Measurements from ENCODE around the gene KDM8. TPM values are rescaled to one million over a fixed set of nuclear protein-coding genes. Genes with fewer than 3 reads are reported as not detected.

KDM8 gene
- total and polyA plus RNA-seq, 9 of the 15 experiments (the other 6 are each of a cell fraction or from before 2014, with no cell fraction given): 0.61 to 9.1 (median 5.4) TPM

DNA sequence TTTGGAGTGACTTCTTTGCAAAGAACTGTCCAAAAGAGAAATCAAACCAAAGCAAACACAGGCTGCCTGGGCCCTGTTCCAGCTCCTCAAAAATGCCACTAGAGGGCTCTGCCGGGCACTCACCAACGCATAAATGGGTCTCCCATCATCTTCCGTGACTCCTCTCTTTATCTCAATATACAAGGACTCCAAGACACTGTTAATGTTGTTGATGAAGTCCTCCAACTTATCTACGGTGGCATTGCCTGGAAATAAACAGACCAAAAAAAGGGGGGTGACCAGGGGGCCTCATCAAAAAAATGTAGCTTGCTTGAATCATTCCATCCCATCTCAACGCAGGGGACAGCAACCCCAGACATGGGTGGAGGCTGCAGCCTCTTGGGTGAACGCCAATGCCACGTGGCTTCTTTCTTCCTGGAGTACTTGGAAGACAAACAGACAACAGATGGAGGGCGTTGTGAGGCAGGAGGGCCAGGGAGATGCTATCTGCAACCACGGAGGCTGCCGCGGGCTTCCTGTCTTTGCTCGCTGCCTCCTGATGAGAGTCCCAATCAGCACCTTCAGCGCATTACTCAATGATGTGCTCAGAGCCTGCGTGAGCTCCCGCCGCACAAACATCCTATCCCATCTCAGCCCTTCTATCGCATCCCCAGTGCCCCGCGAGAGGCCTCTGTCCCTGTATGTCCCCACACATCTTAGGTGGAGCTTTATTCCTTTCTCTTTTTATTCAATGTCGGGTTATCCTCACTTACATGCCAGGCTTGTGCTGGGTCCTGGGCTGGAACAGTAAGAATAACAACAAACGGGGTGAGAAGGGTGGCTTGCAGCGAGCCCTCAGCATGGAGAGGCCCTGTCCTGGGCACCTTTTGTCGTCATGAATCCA is 32.0 kb downstream of the KDM8 start:
- no peaks in the 10 kb centered on the region for H3K79me2 ChIP-seq (ENCODE audit: control insufficient read depth, insufficient read depth, low read length)
- ATAC-seq (peak; percentile 88), FAIRE-seq (peak; percentile 97), DNase-seq (ENCODE audit: extremely low read depth in 1 of 4, low spot score in 3 of 4) (peak; percentile 79 to 94 (median 80))
- H3K4me3 ChIP-seq: no peak overlapping the region
- intact Hi-C loops (cut with micrococcal nuclease) (loop anchor here (1.0 to 2.0 kb wide), 4 partner anchors 34 to 222 kb away; partner anchors contain the start of gene NSMCE1), in situ Hi-C loops (cut with MboI) (no loop called here)
- peak overlapping the region; percentile 36 to 86; a peak in 3 of 4 replicates for H3K9ac ChIP-seq (ENCODE audit: insufficient read depth in 1 of 2, low read depth in 2 of 2, low read length in 2 of 2)
- H3K27me3 ChIP-seq (ENCODE audit: control insufficient read depth in 2 of 2, insufficient read depth in 2 of 2, low read length in 2 of 2): no peaks in the 10 kb centered on the region
- no peaks in the 10 kb centered on the region for H3K9me3 ChIP-seq (replicated peaks; ENCODE audit: control insufficient read depth, insufficient read depth, low read depth, low read length)
- H4K20me1 ChIP-seq (replicated peaks; ENCODE audit: control insufficient read depth, insufficient read depth, low read length): no peaks in the 10 kb centered on the region
- H3K9me1 ChIP-seq (ENCODE audit: control insufficient read depth, insufficient read depth, low read length): no peaks in the 10 kb centered on the region
- peak overlapping the region; percentile 65 for H3K4me2 ChIP-seq (ENCODE audit: insufficient read depth, low read length)
- no TSS peak for BruUV-seq (replicated peaks)
- H3K36me3 ChIP-seq (ENCODE audit: control insufficient read depth, insufficient read depth, low read length): peaks cover 29% of the 10 kb centered on the region; the same call in 2 of the 3 replicates
- ChIA-PET POLR2A (interaction anchor here (0.6 to 2.3 kb wide), 12 partner anchors 8 to 120 kb away, joined by 3 to 6 read pairs (median 4); partner anchors contain the start of genes KDM8 and NSMCE1), CTCF (ENCODE audit: low intra/inter-chr PET ratio) (interaction anchor here (0.7 to 2.0 kb wide), 6 partner anchors 56 to 221 kb away, joined by 3 to 19 read pairs (median 3); no protein-coding TSS in a partner anchor)
- peaks cover 32 to 48% of the 10 kb centered on the region in 2 experiments for H3K4me1 ChIP-seq (replicated peaks in 1 of 2; ENCODE audit: control insufficient read depth in 2 of 2, insufficient read depth in 2 of 2, low read length in 2 of 2)
- H2AFZ ChIP-seq (ENCODE audit: low read depth, low read length): peak overlapping the region; percentile 83
- WGBS (ENCODE audit: insufficient coverage, low coverage, missing lambda C conversion rate): 10% methylated on average over 21 of the region's 23 CpGs
- H3K27ac ChIP-seq (ENCODE audit: extremely low read depth, low read depth, low read length): peak overlapping the region; percentile 64
- TF ChIP-seq JUND (IDR thresholded peaks at IDR 0.05; ENCODE audit: borderline replicate concordance, low read depth, low read length): no peak; the same call in 1 of the 2 replicates
- TF ChIP-seq JUND (tag; IDR thresholded peaks at IDR 0.05; ENCODE audit: borderline replicate concordance, low read depth, low read length): peak; percentile 65; the same call in 2 of the 3 replicates
- TF ChIP-seq HEY1 (CRISPR knock-in tag; IDR thresholded peaks at IDR 0.05; ENCODE audit: borderline replicate concordance): no peak
- TF ChIP-seq, protein P1, sequence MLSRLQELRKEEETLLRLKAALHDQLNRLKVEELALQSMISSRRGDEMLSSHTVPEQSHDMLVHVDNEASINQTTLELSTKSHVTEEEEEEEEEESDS (CRISPR knock-in tag; IDR thresholded peaks at IDR 0.05): no peak
- TF ChIP-seq ZNF717 (CRISPR knock-in tag; IDR thresholded peaks at IDR 0.05): no peak
- TF ChIP-seq CGGBP1 (CRISPR knock-in tag; IDR thresholded peaks at IDR 0.05): no peak
- no peak for TF ChIP-seq FOXP1 (CRISPR knock-in tag; IDR thresholded peaks at IDR 0.05)
- TF ChIP-seq SMARCA5 (IDR thresholded peaks at IDR 0.05): no peak
- TF ChIP-seq ADNP (tag; IDR thresholded peaks at IDR 0.05): no peak
- no peak for TF ChIP-seq MCM7 (IDR thresholded peaks at IDR 0.05)
- TF ChIP-seq TGIF2 (CRISPR knock-in tag; IDR thresholded peaks at IDR 0.05): no peak
- no peak for TF ChIP-seq NR3C1 (CRISPR knock-in tag; IDR thresholded peaks at IDR 0.05)
- peak; percentile 32; the same call in 1 of the 2 replicates for TF ChIP-seq CBFA2T2 (conservative IDR thresholded peaks at IDR 0.05)
- peak; percentile 36 for TF ChIP-seq ZNF384 (IDR thresholded peaks at IDR 0.05; ENCODE audit: low read depth, low read length)
- TF ChIP-seq STAT6 (CRISPR knock-in tag; IDR thresholded peaks at IDR 0.05): no peak
- TF ChIP-seq ZNF76 (CRISPR knock-in tag; IDR thresholded peaks at IDR 0.05; ENCODE audit: borderline replicate concordance): no peak
- TF ChIP-seq, protein P2, sequence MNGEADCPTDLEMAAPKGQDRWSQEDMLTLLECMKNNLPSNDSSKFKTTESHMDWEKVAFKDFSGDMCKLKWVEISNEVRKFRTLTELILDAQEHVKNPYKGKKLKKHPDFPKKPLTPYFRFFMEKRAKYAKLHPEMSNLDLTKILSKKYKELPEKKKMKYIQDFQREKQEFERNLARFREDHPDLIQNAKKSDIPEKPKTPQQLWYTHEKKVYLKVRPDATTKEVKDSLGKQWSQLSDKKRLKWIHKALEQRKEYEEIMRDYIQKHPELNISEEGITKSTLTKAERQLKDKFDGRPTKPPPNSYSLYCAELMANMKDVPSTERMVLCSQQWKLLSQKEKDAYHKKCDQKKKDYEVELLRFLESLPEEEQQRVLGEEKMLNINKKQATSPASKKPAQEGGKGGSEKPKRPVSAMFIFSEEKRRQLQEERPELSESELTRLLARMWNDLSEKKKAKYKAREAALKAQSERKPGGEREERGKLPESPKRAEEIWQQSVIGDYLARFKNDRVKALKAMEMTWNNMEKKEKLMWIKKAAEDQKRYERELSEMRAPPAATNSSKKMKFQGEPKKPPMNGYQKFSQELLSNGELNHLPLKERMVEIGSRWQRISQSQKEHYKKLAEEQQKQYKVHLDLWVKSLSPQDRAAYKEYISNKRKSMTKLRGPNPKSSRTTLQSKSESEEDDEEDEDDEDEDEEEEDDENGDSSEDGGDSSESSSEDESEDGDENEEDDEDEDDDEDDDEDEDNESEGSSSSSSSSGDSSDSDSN (IDR thresholded peaks at IDR 0.05; ENCODE audit: borderline replicate concordance in 1 of 2, low read depth in 2 of 2, low read length in 2 of 2): no peak

Data from K562 (cell line).